GM18526 (cell line): ENCODE results near the gene EIF4E.

Source experiments
- POLR2A ChIP-seq: IDR thresholded peaks from 3 replicates; pipeline ENCODE4 v1.6.1; 2011; ENCODE audit not compliant: insufficient read length; ENCODE audit errors: extremely low read depth

The EIF4E gene

DNA sequence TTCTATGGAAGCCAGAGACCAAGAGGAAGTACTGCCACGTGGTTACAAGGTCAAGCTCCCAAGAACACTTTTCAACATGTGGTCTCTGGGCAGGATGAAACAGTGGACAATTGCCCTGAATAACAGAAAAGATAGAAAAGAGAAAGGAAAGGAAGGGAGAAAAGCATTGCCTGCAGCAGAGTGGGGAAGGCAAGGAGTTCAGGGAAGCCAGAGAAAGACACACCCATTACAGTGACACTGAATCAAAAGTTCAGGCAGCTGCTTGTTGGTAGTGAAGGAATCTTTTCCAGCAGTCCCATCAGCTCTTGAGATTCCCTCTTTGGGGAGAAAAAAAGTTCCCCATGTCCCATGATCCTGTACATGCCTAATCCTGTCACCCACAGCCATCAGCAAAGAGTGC is 80.5 kb downstream of the EIF4E start:
- TF ChIP-seq POLR2A: no peak

- no peak for TF ChIP-seq POLR2A
Measured at GRCh38 chr4:98845960-98846359, 83.0 kb downstream of the EIF4E start.

GRCh38 chr4:98838977-98839618 is 89.8 kb downstream of the EIF4E start:
- no peak for TF ChIP-seq POLR2A

GRCh38 chr4:98838531-98838930 is 90.4 kb downstream of the EIF4E start:
- TF ChIP-seq POLR2A: no peak

- no peak for TF ChIP-seq POLR2A
Measured at GRCh38 chr4:98833384-98833783, 95.5 kb downstream of the EIF4E start.
